ENCODE data around the gene RTL3. TPM values are rescaled to one million over a fixed set of nuclear protein-coding genes. Genes with fewer than 3 reads are reported as not detected.
"Not testable (repeated sequence)": the region's sequence is repeated elsewhere in the genome, so short reads cannot be mapped to it uniquely, and the experiment has no call there.

The RTL3 gene
- total RNA-seq, 1 experiment from 2014 or later: not detected

DNA sequence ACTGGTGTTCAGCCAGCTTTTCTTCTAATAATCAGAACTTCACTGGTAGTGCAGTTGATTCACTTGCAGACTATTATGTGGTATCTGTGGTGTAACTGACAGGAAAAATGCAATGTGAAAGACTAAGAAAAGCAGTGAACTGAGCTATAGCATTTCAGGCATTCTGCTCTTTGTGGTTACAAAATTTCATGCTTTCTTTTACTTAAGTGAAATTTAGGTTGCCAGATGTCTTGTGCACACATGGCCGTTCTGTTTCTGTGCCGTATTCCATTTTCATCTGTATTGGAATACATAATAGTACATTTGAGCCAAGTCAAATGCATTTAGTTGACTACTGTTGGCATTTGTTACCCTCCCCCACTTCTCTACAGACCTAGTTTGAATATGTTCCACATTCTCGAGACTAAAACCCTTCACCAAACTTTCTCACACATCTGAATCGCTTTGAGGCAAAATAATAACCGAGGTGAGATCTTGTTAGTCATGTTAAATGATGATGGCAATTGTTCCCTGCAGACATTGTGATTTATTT is 8.2 kb downstream of the RTL3 start:
- H3K4me1 ChIP-seq: peaks cover 32% of the 10 kb centered on the region
- peak; percentile 48 to 83 for DNase-seq
- peak overlapping the region; percentile 97 for H3K27ac ChIP-seq
- no peak overlapping the region for H3K4me3 ChIP-seq
- H3K27me3 ChIP-seq: no peaks in the 10 kb centered on the region
- H3K9me3 ChIP-seq (replicated peaks): no peaks in the 10 kb centered on the region
- no peaks in the 10 kb centered on the region for H3K36me3 ChIP-seq

GRCh38 chrX:78643874-78644273 is 15.3 kb downstream of the RTL3 start:
- DNase-seq: no peak
- no peaks in the 10 kb centered on the region for H3K36me3 ChIP-seq
- no peaks in the 10 kb centered on the region for H3K9me3 ChIP-seq (replicated peaks)
- H3K4me1 ChIP-seq: no peaks in the 10 kb centered on the region
- H3K27ac ChIP-seq: no peak overlapping the region
- no peak overlapping the region for H3K4me3 ChIP-seq
- no peaks in the 10 kb centered on the region for H3K27me3 ChIP-seq

DNA sequence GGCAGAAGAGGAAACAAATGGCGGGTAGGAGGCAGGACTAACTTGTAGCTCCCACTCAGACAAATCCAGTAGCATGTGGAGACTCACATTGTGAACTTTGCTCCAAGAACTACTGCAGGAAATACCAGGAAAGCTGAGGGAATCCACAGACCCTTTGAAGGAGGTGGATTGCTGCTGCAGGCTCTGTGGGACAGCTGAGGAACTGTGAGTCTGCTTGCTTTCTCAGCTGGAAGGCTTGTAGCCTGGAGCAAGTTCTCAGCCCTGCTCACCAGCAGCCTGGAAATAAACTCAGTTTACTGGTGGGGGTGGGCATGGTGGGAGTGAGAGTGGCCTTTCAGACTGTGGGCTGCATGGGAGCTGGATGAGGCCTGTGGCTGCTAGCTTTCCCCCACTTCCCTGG is 16.0 kb downstream of the RTL3 start:
- Histone ChIP-seq H3K4me1 (no peaks in the 10 kb centered on the region), H3K27ac (no peak overlapping the region), H3K9me3 (replicated peaks) (no peaks in the 10 kb centered on the region), H3K36me3 (no peaks in the 10 kb centered on the region), H3K27me3 (no peaks in the 10 kb centered on the region), H3K4me3 (no peak overlapping the region)
- no peak for DNase-seq

- not testable (repeated sequence) for H3K36me3 ChIP-seq; H3K9me3 ChIP-seq (replicated peaks); DNase-seq; H3K27ac ChIP-seq; H3K4me1 ChIP-seq; H3K27me3 ChIP-seq; H3K4me3 ChIP-seq
Observed at GRCh38 chrX:78636096-78636495, 23.0 kb downstream of the RTL3 start.

GRCh38 chrX:78624962-78625909 is 33.9 kb downstream of the RTL3 start:
- H3K27me3 ChIP-seq: no peaks in the 10 kb centered on the region
- H3K9me3 ChIP-seq (replicated peaks): no peaks in the 10 kb centered on the region
- no peak overlapping the region for H3K27ac ChIP-seq
- H3K36me3 ChIP-seq: no peaks in the 10 kb centered on the region
- no peak for DNase-seq
- no peak overlapping the region for H3K4me3 ChIP-seq
- H3K4me1 ChIP-seq: no peaks in the 10 kb centered on the region

DNA sequence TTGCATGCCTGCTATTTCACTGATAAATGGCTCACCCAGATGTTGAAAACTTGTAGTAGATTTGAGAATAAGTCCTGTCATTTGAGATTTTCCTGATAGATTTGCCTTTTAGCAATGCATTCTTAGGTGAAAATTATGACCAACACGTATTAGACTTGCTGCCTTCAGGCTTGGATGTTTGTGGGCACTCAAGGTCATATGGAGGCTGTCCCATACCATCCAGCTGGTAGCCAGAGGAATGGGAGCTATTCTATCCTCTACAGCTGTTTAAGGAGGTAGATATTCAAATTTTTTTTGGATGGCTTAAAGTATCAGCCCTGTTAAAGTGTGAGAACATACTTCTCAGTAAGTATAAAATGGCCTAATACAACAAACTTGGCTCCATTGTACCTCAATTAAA is 34.7 kb downstream of the RTL3 start:
- no peaks in the 10 kb centered on the region for H3K4me1 ChIP-seq
- H3K27ac ChIP-seq: no peak overlapping the region
- peak; percentile 2 to 24 for DNase-seq
- no peaks in the 10 kb centered on the region for H3K27me3 ChIP-seq
- H3K4me3 ChIP-seq: no peak overlapping the region
- no peaks in the 10 kb centered on the region for H3K36me3 ChIP-seq
- no peaks in the 10 kb centered on the region for H3K9me3 ChIP-seq (replicated peaks)

- Histone ChIP-seq H3K27me3 (no peaks in the 10 kb centered on the region), H3K27ac (no peak overlapping the region), H3K36me3 (no peaks in the 10 kb centered on the region), H3K4me1 (no peaks in the 10 kb centered on the region), H3K9me3 (replicated peaks) (no peaks in the 10 kb centered on the region), H3K4me3 (no peak overlapping the region)
- DNase-seq: no peak
Observed at GRCh38 chrX:78622831-78623230, 36.3 kb downstream of the RTL3 start.

DNA sequence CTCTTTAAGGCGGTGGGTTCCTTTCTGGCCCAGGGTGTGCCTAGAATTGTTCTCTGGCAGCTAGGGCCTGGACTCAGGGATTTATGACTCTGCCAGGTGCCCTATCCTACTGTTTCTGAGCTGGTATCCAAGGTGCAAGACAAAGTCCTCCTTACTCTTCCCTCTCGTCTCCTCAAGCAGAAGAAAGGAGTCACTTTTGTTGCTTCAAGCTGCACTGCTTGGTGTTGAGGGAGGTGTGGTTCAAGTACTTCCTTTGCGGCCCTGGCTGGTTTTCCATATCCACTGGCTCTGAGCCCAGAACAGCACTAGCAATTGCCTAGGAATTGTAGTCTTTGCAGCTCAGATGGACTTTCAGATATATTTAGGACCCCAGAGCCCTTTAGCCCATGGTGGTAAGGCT is 39.3 kb downstream of the RTL3 start:
- no peaks in the 10 kb centered on the region for H3K36me3 ChIP-seq
- H3K4me3 ChIP-seq: no peak overlapping the region
- no peak overlapping the region for H3K27ac ChIP-seq
- no peaks in the 10 kb centered on the region for H3K27me3 ChIP-seq
- no peaks in the 10 kb centered on the region for H3K4me1 ChIP-seq
- H3K9me3 ChIP-seq (replicated peaks): no peaks in the 10 kb centered on the region
- DNase-seq: no peak

DNA sequence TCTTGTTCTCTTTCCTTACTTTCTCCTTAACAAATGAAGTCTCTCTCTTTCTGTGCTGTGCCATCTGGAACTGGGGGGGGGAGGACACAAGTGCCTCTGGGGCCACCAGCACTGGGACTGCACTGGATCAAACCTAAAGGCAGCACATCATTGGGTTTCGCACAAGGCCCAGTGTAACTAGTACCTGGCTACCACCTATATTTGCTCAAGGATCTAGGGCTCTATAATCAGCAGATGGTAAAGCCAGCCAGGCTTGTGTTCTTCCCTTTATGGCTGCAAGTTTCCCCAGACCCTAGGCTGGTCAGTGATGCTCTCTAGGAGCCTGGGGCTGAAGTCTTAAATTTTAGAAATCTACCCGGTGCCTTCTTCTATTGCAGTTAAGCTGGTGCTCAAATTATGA is 40.1 kb downstream of the RTL3 start:
- no peak overlapping the region for H3K4me3 ChIP-seq
- no peak for DNase-seq
- no peaks in the 10 kb centered on the region for H3K36me3 ChIP-seq
- no peaks in the 10 kb centered on the region for H3K27me3 ChIP-seq
- H3K4me1 ChIP-seq: no peaks in the 10 kb centered on the region
- no peak overlapping the region for H3K27ac ChIP-seq
- no peaks in the 10 kb centered on the region for H3K9me3 ChIP-seq (replicated peaks)

- DNase-seq: no peak
- H3K9me3 ChIP-seq (replicated peaks): no peaks in the 10 kb centered on the region
- no peak overlapping the region for H3K27ac ChIP-seq
- H3K4me3 ChIP-seq: no peak overlapping the region
- no peaks in the 10 kb centered on the region for H3K36me3 ChIP-seq
- no peaks in the 10 kb centered on the region for H3K4me1 ChIP-seq
- no peaks in the 10 kb centered on the region for H3K27me3 ChIP-seq
Observed at GRCh38 chrX:78614264-78614663, 44.9 kb downstream of the RTL3 start.

Other genes starting within 250 kb of the RTL3 start
- 11.7 and 14.3 TPM in 2 replicates for gene LPAR4, start 88.4 kb upstream of the RTL3 start, total RNA-seq (2014; rRNA removed; shearing (Covaris generic))

All from SJCRH30 (cell line).